Neural progenitor cell (in vitro differentiated cells): Measurements from ENCODE around the gene DHRS4. TPM values are rescaled to one million over a fixed set of nuclear protein-coding genes. Genes with fewer than 3 reads are reported as not detected.

Experiments used
- DNase-seq: peaks from one replicate; pipeline ENCODE4 v3.0.0-alpha.2; 2016; ENCODE audit warnings: low spot score
- H2AFZ ChIP-seq: fragments of 200-600 bp; sonication (generic); replicated peaks from 2 replicates; pipeline ENCODE4 v1.6.1; 2016; ENCODE audit warnings: antibody characterized with exemption
- H3F3A ChIP-seq: fragments of 200-600 bp; sonication (generic); 2 replicates; pipeline ENCODE4 v1.6.1; 2016; ENCODE audit warnings: antibody characterized with exemption, low read depth
- H3K27ac ChIP-seq: fragments of 200-600 bp; sonication (generic); 2 replicates; pipeline ENCODE4 v1.5.1; 2016; ENCODE audit warnings: mild to moderate bottlenecking
- H3K27me3 ChIP-seq: fragments of 200-600 bp; sonication (generic); 2 replicates; pipeline ENCODE4 v1.6.1; 2016; ENCODE audit warnings: mild to moderate bottlenecking, moderate library complexity
- H3K36me3 ChIP-seq: fragments of 200-600 bp; sonication (generic); 2 replicates; pipeline ENCODE4 v1.5.1; 2016
- H3K4me1 ChIP-seq: fragments of 200-600 bp; sonication (generic); 2 replicates; pipeline ENCODE4 v1.6.1; 2016; ENCODE audit warnings: mixed run types
- H3K4me2 ChIP-seq: fragments of 200-600 bp; sonication (generic); 2 replicates; pipeline ENCODE4 v1.6.1; 2016
- H3K4me3 ChIP-seq: fragments of 200-600 bp; sonication (generic); 2 replicates; pipeline ENCODE4 v1.5.1; 2016
- H3K79me2 ChIP-seq: fragments of 200-600 bp; sonication (generic); 2 replicates; pipeline ENCODE4 v1.6.1; 2016; ENCODE audit warnings: low read depth
- H3K9ac ChIP-seq: fragments of 200-600 bp; sonication (generic); 2 replicates; pipeline ENCODE4 v1.6.1; 2016
- H3K9me3 ChIP-seq: fragments of 200-600 bp; sonication (generic); 2 replicates; pipeline ENCODE4 v1.5.1; 2016; ENCODE audit warnings: low read depth
- H4K20me1 ChIP-seq: fragments of 200-600 bp; sonication (generic); 2 replicates; pipeline ENCODE4 v1.6.1; 2016; ENCODE audit warnings: low read depth
- H3K27ac Mint-ChIP-seq: 3 replicates; pipeline ENCODE4 v1.8.0; 2021; ENCODE audit warnings: mixed read lengths
- H3K27me3 Mint-ChIP-seq: 2 replicates; pipeline ENCODE4 v1.8.0; 2022; ENCODE audit warnings: low read depth, mild to moderate bottlenecking, inconsistent platforms, moderate library complexity, mixed read lengths; ENCODE audit not compliant: insufficient read depth
- H3K36me3 Mint-ChIP-seq: 3 replicates; pipeline ENCODE4 v1.8.0; 2021; ENCODE audit warnings: mixed read lengths
- H3K4me1 Mint-ChIP-seq: 3 replicates; pipeline ENCODE4 v1.8.0; 2021; ENCODE audit warnings: mixed read lengths
- H3K4me3 Mint-ChIP-seq: 3 replicates; pipeline ENCODE4 v1.8.0; 2021; ENCODE audit warnings: mild to moderate bottlenecking, moderate library complexity, mixed read lengths
- H3K9me3 Mint-ChIP-seq: 3 replicates; pipeline ENCODE4 v1.8.0; 2020; ENCODE audit warnings: mixed read lengths
- EZH2 ChIP-seq: fragments of 200-600 bp; sonication (generic); IDR thresholded peaks from 2 replicates; pipeline ENCODE4 v1.6.1; 2017; ENCODE audit warnings: antibody characterized with exemption, mild to moderate bottlenecking, moderate library complexity
- EZH2phosphoT487 ChIP-seq: fragments of 200-600 bp; sonication (generic); IDR thresholded peaks from 2 replicates; pipeline ENCODE4 v1.6.1; 2017; ENCODE audit warnings: antibody characterized with exemption
- total RNA-seq: library from RNA; depleted of rRNA; stranded (reverse); fragments of >200 nt; gene quantifications from 2 replicates; pipeline ENCODE4 v1.2.3, GENCODE V29; 2015; ENCODE audit warnings: low replicate concordance
- TF ChIP-seq, protein P1 (sequence below): fragments of 200-600 bp; sonication (generic); IDR thresholded peaks from 2 replicates; pipeline ENCODE4 v1.5.1; 2017; ENCODE audit warnings: antibody characterized with exemption, mild to moderate bottlenecking

DHRS4 gene
- total RNA-seq, 1 donor from 2014 or later, result 18.6 TPM

DNA sequence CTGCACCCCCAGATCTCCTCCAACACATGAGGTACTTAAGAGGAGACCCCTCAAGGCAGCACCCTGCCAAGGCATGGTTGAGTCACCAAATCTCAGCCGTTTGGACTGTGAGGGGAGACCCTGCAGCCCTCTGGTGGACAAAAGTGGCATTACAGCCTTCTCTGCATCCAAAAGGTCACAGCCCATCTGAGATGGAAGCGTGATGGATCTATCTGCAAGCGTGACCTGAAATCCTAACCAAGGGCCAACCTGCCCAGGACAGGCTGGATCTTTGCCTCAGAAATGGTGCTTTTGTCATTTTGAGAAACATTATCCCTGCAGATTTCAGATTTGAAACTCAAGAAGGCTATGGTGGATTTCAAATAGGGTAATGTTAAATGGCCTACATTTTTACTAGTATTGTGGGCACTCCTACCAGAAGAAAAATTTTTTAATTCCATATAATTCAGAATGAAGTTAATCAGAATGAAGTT, 23.7 kb upstream of the DHRS4 start:
- H3F3A ChIP-seq, result no peaks in the 10 kb centered on the region
- no peaks in the 10 kb centered on the region for H3K36me3 Mint-ChIP-seq
- no peak overlapping the region for H3K27ac ChIP-seq
- DNase-seq, result peak; percentile 87
- no peak overlapping the region for H2AFZ ChIP-seq
- H4K20me1 ChIP-seq, result no peaks in the 10 kb centered on the region
- no peaks in the 10 kb centered on the region for H3K36me3 ChIP-seq
- H3K27ac Mint-ChIP-seq, result no peak overlapping the region
- TF ChIP-seq, protein P1, sequence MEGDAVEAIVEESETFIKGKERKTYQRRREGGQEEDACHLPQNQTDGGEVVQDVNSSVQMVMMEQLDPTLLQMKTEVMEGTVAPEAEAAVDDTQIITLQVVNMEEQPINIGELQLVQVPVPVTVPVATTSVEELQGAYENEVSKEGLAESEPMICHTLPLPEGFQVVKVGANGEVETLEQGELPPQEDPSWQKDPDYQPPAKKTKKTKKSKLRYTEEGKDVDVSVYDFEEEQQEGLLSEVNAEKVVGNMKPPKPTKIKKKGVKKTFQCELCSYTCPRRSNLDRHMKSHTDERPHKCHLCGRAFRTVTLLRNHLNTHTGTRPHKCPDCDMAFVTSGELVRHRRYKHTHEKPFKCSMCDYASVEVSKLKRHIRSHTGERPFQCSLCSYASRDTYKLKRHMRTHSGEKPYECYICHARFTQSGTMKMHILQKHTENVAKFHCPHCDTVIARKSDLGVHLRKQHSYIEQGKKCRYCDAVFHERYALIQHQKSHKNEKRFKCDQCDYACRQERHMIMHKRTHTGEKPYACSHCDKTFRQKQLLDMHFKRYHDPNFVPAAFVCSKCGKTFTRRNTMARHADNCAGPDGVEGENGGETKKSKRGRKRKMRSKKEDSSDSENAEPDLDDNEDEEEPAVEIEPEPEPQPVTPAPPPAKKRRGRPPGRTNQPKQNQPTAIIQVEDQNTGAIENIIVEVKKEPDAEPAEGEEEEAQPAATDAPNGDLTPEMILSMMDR, result peak; percentile 80
- no peak for TF ChIP-seq EZH2
- no peak for TF ChIP-seq EZH2phosphoT487
- no peaks in the 10 kb centered on the region for H3K27me3 Mint-ChIP-seq
- no peaks in the 10 kb centered on the region for H3K4me1 ChIP-seq
- no peaks in the 10 kb centered on the region for H3K79me2 ChIP-seq
- H3K27me3 ChIP-seq, result no peaks in the 10 kb centered on the region
- H3K9me3 ChIP-seq, result no peaks in the 10 kb centered on the region
- no peak overlapping the region for H3K4me3 Mint-ChIP-seq
- no peak overlapping the region for H3K4me2 ChIP-seq
- H3K9me3 Mint-ChIP-seq, result no peaks in the 10 kb centered on the region
- H3K9ac ChIP-seq, result no peak overlapping the region
- H3K4me3 ChIP-seq, result no peak overlapping the region
- H3K4me1 Mint-ChIP-seq, result no peaks in the 10 kb centered on the region

DNA sequence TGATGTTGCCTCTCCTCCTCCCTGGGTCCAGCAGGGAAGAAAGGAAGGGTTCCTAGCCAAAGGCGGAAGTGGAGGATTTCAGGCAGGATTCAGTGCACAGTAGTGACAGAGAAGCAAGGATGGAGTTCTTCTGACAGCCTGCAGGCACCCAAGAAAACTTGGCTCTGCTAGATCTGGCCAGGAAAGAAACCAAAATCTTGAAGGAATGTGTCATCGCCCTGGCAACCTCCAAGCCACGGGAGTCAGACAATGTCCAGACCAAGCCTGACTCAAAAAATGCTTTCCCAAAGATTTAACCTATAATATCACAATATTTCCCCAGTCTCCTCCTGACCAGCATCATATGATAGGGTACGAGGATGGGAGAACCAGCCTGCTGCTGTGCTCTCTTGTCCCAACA, 22.8 kb upstream of the DHRS4 start:
- Histone ChIP-seq H3K27ac (no peak overlapping the region), H4K20me1 (no peaks in the 10 kb centered on the region), H3K9ac (no peak overlapping the region), H3K4me2 (no peak overlapping the region), H3K79me2 (no peaks in the 10 kb centered on the region), H3K27me3 (no peaks in the 10 kb centered on the region), H2AFZ (no peak overlapping the region), H3K4me1 (no peaks in the 10 kb centered on the region), H3F3A (no peaks in the 10 kb centered on the region), H3K9me3 (no peaks in the 10 kb centered on the region), H3K4me3 (no peak overlapping the region), H3K36me3 (no peaks in the 10 kb centered on the region)
- DNase-seq, result no peak
- Mint-ChIP-seq H3K36me3 (no peaks in the 10 kb centered on the region), H3K4me3 (no peak overlapping the region), H3K9me3 (no peaks in the 10 kb centered on the region), H3K27me3 (no peaks in the 10 kb centered on the region), H3K4me1 (no peaks in the 10 kb centered on the region), H3K27ac (no peak overlapping the region)
- TF ChIP-seq EZH2 (no peak), EZH2phosphoT487 (no peak)
- TF ChIP-seq, protein P1, result no peak

DNA sequence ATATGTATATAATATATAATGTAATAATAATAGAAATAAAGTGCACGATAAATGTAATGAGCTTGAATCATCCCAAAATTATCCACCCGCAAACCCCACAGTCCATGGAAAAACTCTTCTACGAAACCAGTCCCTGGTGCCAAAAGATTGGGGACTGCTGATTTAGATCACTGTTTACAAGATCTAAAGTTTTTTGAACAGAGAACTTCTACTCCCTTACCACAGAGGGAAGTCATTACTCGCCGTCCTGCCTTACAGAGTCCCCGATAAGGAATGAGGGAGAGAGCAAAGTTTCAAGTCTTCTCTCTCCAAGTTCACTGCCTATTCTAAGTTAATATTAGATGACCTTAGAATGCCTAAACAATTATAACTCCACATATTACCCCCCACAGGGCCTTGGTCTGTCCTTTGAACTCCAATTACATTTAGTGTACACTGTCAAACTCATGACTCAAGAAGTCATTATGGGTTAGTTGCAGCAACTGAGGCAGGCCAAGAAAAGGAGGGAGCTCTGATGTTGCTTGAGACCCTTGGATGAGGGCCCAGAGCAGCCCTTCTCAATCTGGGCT, 21.8 kb upstream of the DHRS4 start:
- H3F3A ChIP-seq, result no peaks in the 10 kb centered on the region
- no peak overlapping the region for H2AFZ ChIP-seq
- no peak overlapping the region for H3K27ac ChIP-seq
- H3K27me3 ChIP-seq, result no peaks in the 10 kb centered on the region
- Mint-ChIP-seq H3K27ac (no peak overlapping the region), H3K4me1 (no peaks in the 10 kb centered on the region), H3K4me3 (no peak overlapping the region), H3K9me3 (no peaks in the 10 kb centered on the region), H3K27me3 (no peaks in the 10 kb centered on the region), H3K36me3 (no peaks in the 10 kb centered on the region)
- H4K20me1 ChIP-seq, result no peaks in the 10 kb centered on the region
- H3K9me3 ChIP-seq, result no peaks in the 10 kb centered on the region
- H3K4me2 ChIP-seq, result no peak overlapping the region
- H3K9ac ChIP-seq, result no peak overlapping the region
- no peaks in the 10 kb centered on the region for H3K4me1 ChIP-seq
- H3K79me2 ChIP-seq, result no peaks in the 10 kb centered on the region
- H3K36me3 ChIP-seq, result no peaks in the 10 kb centered on the region
- no peak for TF ChIP-seq EZH2
- TF ChIP-seq, protein P1, result no peak
- TF ChIP-seq EZH2phosphoT487, result no peak
- DNase-seq, result no peak
- no peak overlapping the region for H3K4me3 ChIP-seq
